ENCODE data around the gene DCAF10.
"Not testable (repeated sequence)": the region's sequence is repeated elsewhere in the genome, so short reads cannot be mapped to it uniquely, and the experiment has no call there.

Gene DCAF10, protein sequence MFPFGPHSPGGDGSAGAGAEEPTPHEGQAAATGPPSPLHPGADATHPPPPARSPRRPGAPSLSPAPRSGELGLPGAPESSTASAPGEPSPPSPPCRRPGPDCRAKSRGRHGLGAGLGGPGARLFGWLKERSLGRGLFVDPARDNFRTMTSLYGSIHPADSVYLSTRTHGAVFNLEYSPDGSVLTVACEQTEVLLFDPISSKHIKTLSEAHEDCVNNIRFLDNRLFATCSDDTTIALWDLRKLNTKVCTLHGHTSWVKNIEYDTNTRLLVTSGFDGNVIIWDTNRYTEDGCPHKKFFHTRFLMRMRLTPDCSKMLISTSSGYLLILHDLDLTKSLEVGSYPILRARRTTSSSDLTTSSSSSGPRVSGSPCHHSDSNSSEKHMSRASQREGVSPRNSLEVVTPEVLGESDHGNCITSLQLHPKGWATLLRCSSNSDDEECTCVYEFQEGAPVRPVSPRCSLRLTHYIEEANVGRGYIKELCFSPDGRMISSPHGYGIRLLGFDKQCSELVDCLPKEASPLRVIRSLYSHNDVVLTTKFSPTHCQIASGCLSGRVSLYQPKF

DNA sequence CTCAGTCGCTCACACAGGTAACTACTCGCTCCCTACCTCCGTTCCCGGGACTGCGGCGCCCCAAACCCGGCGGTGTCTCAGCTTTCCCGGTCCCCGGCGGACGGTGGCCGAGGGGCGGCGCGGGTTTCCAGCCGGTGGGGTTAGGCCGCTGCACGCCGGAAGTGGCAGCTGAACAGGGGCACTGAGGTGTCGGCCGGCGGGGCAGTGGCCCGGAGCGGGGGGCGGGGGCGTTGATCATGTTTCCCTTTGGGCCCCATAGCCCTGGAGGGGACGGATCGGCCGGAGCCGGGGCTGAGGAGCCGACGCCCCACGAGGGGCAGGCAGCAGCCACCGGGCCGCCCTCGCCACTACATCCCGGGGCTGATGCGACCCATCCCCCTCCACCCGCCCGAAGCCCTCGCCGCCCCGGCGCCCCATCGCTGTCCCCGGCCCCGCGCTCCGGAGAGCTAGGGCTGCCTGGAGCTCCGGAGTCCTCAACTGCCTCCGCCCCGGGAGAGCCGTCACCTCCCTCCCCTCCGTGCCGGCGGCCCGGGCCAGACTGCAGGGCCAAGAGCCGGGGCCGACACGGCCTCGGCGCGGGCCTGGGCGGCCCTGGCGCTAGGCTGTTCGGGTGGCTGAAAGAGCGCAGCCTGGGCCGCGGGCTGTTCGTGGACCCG is at the start of gene DCAF10:
Gene DCAF10, plus strand, starts transcription at position 167 of the 656 bp plus-strand sequence. Its CDS starts 70 bp downstream, at position 237.
- DNase-seq, result peak; percentile 58

DNA sequence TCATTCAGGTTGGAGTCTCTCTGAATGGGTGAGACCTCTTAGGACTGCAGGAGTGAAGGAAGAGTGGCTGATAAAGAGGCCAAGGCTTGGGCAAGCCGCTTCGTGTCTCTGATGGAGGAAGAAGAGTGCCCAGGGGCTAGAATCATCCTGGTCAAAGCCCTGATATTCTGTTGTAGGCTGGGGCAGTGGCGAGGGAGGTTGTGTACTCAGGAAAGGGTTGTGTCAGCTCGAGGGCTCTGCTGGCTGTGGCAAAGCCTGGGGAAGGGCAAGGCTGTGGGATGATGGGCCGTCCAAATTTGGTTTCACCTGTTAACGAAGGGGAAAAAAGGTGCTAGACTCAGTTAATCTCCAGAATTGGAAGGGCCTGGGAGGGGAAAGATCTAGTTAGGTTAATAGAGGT is 49.4 kb upstream of the DCAF10 start:
- no peak for DNase-seq

DNA sequence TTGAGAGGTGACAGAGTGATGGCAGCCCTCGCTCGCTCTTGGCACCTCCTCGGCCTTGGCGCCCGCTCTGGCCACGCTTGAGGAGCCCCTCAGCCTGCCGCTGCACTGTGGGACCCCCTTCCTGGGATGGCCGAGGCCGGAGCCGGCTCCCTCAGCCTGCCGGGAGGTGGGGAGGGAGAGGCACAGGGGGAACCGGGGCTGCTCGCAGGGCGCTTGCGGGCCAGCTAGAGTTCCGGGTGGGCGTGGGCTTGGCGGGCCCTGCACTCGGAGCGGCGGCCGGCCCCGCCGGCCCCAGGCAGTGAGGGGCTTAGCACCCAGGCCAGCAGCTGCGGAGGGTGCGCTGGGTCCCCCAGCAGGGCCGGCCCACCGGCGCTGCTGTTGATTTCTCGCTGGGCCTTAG is 48.9 kb upstream of the DCAF10 start:
- not testable (repeated sequence) for DNase-seq

DNA sequence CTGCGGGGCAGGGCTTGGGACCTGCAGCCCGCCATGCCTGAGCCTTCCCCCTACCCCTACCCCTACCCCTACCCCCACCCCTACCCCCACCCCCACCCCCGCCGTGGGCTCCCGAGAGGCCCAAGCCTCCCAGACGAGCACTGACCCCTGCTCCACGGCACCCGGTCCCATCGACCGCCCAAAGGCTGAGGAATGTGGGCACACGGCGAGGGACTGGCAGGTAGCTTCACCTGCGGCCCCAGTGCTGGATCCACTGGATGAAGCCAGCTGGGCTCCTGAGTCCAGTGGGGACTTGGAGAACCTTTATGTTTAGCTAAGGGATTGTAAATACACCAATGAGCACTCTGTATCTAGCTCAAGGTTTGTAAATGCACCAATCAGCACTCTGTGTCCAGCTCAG is 48.5 kb upstream of the DCAF10 start:
- not testable (repeated sequence) for DNase-seq

DNA sequence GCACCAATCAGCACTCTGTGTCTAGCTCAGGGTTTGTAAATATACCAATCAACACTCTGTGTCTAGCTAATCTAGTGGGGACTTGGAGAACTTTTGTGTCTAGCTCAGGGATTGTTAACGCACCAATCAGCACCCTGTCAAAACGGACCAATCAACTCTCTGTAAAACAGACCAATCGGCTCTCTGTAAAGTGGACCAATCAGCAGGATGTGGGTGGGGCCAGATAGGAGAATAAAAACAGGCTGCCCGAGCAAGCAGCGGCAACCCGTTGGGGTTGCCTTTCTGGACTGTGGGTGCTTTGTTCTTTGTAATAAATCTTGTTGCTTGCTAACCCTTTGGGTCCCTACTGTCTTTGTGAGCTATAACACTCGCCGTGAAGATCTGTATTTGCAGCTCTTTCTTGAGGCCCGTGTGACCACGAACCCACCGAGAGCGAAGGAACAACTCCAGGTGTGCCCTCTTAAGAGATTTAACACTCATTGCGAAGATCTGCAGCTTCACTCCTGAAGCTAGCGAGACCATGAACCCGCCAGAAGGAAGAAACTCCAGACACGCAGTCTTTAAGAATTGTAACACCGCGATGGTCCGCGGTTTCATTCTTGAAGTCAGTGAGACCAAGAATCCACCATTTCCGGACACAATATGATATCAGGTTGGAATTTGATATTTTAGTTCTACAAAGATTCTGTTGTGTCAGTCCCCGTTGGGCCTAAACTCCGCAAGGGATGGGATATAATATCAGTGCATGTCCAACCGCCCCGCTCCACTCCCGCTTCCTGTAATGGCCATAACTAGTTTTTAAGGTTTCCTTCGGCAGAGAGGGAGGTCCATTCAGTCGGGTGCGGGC is 47.7 kb upstream of the DCAF10 start:
- no peak for DNase-seq

DNA sequence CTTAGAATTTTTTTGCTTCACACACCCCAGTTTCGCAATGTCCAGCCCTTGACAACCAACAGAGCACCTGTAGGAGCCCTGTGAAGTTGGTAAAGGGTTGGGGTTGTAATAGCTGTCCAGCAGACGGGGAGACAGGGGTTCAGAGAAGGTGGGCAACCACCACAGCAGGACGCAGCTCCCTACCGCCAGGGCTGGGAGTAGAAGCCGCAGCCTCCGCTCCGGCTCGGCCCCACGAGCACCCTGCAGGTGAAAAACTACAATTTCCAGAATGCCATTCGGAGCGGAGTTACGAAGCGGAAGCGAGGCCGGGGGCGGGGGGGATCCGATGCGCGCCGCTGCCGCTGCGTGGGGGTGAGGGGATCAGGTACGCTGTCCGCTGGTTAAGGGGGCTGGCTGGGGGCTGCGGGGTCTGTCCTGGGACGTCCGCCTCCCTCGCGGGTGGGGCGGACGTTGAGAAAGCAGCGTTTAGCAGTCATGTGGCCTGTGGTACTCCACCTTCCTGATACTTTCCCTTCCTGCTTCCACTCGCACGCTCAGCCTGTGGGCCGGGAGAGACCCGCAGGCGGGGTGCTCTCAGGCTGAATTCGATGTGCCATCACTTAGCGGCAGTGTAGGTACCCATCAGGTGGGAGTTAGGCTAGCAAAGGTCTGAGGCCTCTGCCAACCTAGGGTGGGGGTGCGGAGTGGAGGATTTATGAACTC is 47.0 kb upstream of the DCAF10 start, which contains the start of gene TRMT10B:
Gene TRMT10B, plus strand, starts transcription at position 317 of the 702 bp plus-strand sequence. CDS start 8,127 bp downstream, outside the sequence.
- peak; percentile 72 for DNase-seq

DNA sequence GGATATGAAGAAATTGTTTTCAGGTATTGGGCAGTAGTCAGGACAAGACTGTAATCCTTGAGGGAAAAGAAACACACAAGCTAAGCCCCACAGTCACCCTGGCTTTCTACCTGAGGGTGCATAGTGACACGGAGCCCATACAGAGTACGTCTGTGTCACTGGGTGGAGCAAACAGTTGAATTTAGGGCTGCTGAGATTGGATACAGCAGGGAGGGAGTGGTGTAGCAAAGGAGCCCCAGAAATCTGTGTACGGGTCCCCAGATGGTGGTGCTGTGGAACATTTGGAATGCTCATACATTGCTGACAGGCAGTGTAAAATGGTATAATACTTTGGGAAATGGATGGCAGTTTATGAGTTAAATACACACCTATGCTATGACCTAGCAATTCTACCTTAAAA is 41.9 kb upstream of the DCAF10 start:
- DNase-seq, result no peak

DNA sequence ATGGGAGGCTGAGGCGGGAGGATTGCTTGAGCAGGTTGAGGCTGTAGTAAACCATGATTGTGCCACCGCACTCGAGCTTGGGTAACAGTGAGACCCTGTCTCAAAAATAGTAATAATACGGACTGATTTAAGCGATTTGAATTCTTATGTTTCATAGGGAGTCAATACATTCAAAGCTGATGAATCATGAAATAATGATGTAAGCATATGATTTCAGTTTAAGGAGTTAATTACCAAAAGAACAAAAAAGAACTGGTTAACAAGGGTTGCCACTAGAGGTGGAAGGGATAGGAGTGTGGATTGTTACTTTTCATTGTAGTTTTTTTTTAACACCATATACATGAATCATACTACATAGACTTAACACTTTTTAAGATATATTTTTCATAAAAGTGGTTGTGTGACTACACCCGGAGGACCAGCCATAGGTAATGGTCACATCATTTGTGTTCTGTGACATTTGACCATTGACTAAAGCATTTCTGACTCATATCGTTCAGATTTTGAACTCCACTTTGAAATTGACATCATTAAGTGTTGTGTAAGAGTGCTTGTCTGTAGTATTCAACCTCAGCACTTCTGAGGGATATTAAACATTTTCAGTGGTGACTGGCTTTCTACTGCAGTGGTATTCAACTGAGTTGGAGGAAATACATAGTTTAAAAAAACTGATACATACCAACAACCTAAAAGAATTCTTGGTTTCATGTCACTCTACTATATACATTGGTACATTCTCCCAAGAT is 40.0 kb upstream of the DCAF10 start:
- DNase-seq, result no peak

DNA sequence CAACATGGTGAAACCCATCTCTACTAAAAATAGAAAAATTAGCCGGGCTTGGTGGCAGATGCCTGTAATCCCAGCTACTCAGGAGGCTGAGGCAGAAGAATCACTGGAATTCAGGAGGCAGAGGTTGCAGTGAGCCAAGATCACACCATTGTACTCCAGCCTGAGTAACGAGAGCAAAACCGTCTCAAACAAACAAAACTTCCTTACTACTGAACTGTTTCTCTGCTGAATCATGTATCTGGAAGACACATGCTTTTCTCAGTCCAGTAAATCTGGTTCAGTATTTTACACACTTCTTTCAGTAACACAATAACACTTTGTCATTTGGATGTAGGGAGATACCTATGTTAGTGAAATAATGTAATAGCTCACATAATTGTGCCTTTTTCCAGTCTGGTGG is 39.1 kb upstream of the DCAF10 start:
- no peak for DNase-seq

DNA sequence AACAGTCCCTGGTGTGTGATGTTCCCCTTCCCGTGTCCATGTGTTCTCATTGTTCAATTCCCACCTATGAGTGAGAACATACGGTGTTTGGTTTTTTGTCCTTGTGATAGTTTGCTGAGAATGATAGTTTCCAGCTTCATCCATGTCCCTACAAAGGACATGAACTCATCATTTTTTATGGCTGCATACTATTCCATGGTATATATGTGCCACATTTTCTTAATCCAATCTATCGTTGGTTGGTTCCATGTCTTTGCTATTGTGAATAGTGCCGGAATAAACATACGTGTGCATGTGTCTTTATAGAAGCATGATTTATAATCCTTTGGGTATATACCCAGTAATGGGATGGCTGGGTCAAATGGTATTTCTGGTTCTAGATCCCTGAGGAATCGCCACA is 35.3 kb upstream of the DCAF10 start:
- DNase-seq, result not testable (repeated sequence)

DNA sequence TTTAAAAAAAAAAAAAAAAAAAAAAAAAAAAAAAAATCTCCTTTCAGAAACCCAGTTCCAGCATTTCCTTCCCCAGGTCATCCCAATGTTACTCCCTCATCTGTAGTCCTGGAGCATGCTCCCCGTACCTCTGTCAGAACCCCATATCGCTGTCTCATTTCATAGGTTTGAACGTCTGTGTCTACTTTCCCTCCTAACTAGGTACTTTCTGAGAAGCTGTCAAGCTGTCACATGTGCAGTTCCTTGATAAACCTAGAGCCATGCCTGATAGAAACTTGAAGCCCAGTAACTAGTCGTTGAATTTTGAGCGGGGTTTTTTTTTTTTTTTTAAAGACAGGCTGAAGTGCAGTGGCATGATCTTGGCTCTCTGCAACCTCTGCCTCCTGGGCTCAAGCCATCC is 31.3 kb upstream of the DCAF10 start:
- DNase-seq, result no peak

DNA sequence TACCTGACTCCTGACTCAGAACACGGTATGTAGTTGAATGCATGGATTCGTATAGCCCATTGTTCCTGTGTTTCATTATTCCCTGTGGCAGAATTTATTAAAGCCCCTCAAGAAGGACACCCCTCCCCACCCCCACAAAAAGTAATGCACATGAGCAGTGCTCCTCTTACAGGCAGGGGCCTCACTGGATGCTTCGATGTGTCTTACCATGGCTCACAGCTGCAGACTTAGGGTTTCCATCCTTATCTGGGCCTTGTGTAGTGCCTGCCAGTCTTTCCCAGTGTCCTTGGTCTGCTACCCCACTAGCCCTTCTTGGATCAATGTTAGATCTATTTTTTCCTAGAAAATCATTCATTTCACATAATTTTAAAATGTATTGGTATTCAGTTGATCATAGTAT is 30.6 kb upstream of the DCAF10 start:
- DNase-seq, result no peak

DNA sequence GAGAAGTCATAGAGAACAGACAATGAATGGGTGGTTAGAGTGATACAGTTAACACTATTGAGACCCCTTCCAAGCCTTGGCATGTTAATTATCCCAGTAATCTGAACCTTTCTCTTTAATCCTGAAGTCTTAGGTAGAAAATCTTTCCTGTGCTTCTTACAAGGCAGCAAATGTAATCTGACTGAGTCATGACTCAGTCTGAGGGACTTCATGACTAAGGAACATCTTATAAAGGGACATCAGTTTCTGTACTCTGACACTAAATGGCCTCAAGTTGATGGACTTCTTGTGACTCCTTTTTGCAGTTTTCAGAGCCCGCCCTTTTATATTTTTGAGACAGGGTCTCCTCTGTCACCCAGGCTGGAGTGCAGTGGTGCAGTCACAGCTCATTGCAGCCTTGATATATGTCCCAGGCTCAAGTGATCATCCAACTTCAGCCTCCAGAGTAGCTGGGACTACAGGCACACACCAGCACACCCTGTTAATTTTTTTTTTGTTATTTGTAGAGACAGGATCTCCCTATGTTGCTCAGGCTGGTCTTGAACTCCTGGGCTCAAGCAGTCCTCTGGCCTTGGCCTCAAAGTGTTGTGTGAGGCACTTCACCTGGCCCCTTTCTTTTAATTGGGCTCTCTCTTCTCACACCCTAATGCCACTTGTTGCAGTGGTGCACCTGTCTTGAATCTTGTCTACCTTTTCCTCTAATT is 25.2 kb upstream of the DCAF10 start:
- no peak for DNase-seq

DNA sequence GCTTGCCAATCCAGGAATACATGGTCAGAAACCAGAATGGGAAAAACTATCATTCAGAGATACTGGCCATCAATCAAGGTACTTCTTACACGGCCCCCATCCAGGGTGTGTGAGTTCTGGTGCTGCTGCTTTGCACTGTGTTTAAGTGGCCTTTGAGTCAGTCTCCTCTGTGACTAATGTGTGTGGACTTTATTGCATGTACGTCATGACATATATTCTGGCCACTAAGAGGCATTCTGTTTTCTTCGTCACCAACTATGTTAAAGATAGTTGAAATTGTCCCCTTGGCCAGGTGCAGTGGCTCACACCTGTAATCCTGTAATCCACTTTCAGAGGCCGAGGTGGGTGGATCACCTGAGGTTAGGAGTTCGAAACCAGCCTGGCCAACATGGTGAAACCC is 24.3 kb upstream of the DCAF10 start:
- DNase-seq, result no peak

DNA sequence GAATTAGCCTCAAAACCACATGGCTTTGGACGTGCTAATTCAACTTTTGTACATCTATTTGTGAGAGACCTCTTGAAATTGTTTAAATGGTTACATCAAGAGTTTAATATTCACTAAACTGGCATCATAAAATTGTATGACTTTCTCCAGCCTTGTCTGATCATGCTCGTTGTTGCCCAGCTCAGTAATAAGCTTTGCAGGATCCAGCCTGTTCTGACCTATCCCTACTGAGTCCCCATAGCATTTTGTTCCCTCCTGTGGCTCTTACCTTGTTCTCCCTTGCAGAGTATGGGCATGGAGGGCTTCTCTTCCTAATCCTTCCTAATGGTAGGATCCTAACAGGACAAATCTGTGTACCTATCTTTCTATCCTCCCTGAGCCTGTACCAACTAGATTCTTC is 22.1 kb upstream of the DCAF10 start:
- no peak for DNase-seq

DNA sequence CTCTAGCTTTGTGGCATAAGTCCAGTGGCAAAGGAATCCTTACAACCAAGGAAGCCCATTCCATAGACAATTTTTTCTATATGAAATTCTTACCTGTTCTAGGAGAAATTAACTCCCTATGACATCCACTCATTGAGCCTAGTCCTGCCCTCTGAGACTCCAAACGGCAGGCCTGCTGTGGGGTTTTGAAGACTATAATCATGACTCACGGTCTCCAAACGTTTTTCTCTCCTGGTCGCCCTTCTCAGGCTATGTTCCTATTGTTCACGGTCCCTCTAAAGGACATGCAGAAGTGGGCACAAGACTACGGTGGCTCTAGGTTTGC is 16.3 kb upstream of the DCAF10 start:
- DNase-seq, result no peak

DNA sequence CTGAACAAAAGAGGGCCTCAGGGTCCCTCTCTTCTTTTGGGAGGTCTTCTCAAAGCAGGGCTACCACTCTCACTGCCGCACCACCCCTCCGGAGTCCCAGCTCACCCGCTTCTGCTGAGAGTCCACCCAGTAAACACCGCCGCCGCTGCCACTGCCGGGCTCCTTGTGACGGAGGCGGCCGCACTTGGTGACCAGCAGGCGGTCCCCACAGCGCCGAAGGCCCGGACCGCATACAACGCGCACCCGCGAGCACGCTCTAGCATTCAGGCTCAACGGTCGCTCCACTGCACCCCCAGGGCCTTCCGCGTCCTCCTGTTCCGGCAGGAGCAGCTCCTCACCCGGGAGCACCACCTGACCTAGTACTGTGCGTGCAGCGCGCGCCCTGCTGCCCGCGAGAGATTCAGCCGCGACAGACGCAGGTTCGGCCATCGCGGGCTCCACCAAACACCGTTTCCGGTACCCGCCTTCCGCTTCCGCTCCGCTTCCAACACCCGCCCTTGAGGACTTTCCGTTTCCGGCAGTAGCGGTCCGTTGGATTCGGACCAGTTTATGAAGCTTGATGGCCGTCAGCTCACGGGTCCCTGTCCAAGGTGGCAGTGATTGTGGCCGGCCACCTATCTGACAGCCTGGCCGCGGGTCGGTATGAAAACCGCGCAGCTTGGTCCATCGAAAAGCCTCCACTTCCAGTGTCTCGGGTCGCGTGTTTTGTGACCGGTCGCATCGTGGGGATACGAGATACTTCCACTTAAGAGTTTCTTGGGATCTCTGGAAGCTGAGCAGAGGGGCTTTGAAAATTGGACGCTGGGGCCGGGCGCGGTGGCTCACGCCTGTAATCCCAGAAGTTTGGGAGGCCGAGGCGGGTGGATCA is 15.7 kb upstream of the DCAF10 start, which contains the start of gene EXOSC3:
Gene EXOSC3, minus strand, starts transcription at position 449 of the 868 bp plus-strand sequence. Its CDS starts 20 bp downstream, at position 429.
- peak; percentile 73 for DNase-seq

DNA sequence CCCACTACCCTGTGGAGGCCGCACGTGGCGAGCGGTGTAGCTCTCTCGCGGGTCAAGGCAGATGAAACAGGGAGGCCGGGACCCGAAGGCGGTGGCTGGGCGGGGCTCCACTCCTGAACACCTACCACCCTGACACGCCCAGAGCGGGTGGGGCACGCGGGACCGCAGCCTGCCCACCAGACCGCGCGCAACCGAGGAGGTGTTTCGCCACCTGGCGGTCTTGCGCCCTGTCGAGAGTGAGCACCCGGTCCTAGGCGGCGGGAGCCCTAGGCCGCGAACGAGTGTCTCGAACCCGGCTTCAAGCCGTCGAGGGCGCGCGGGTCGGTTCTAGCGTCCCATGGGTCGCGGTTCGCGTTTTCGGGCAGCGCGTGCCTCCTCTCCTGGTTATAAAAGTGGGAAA is 13.5 kb upstream of the DCAF10 start:
- DNase-seq, result no peak

DNA sequence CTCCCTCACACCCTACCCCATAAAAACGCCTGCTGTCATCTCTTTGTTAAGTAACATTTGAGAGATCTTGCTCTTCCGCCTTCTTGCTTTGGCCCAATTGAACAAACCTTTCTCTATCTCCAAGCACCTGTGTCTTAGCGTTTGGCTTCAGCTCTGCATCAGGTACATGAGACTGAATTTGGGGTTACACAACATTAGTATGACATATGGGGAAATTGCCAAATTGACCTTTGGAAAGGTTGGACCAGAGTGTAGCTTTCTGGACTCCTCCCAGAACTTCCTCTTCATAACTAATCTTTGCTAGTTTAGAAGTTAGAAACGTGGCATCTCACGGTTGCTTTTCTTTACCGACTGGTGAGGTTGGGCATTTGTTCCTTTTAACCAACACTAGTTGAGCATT is 12.3 kb upstream of the DCAF10 start:
- DNase-seq, result no peak

DNA sequence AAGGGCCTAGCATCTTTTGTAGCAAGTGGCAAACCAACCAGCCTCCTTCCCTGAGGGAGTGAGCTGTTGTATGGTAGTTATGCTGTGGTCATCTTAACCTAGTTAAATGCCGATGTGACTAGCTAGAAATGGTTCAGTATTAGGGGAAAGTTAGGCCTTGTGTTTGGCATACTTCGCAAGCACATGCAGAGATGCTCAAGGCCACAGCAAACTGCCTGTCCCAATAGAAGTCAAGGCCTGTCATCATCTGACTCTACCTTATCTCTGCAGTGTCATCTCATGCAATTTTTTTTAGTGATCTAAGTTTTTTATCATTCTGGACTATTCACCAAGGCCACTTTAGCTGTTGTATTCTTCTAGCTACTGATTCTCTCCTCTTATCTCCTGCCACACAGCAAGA is 10.5 kb upstream of the DCAF10 start:
- no peak for DNase-seq

Measured in NCI-H2227 treated with DMSO at 0.1 percent for 48 hours (cell line).